Measurements from ENCODE around the gene TTLL11.

DNA sequence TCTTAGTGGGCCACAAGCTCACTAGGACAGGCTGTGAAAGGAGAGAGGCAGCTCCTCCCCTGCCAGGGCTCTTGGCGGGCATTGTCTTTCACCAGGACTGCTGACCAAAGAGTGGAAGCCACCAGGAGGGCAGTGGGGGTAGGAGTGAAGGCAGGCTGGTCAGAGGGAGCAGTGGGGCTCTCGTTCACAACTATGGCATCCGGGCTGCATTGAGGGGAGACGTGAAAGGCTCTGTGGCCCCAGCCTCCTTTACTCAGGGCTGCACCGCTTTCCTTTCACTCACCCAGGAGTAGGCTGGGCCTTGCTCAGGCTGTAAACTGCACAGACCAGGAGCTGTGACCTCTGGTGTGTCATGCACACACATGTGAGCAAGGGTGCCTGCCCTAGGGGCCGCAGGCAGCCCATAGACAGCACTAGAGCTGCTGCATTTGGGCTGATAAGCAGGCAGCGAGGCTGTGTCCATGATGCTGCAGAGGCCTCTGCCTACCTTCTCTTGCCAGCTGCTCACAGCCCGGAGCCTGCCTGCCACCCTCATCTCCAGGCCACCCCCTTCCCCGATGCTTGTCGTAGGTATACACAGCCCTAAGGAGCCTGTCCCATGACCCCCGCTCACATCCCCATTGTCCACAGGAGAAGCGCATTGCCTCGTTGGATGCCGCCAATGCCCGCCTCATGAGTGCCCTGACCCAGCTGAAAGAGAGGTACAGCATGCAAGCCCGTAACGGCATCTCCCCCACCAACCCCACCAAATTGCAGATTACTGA, 311.2 kb downstream of the TTLL11 start:
- TF ChIP-seq TAF1 (IDR thresholded peaks at IDR 0.05; ENCODE audit: low read depth) (no peak), EP300 (IDR thresholded peaks at IDR 0.05; ENCODE audit: borderline replicate concordance) (no peak), CEBPB (IDR thresholded peaks at IDR 0.05) (no peak), ZBTB7A (IDR thresholded peaks at IDR 0.05; ENCODE audit: low read depth) (no peak), NFIC (IDR thresholded peaks at IDR 0.05) (no peak), RAD21 (IDR thresholded peaks at IDR 0.05; ENCODE audit: low read depth) (no peak), YY1 (IDR thresholded peaks at IDR 0.05; ENCODE audit: low read depth) (no peak), CREB1 (IDR thresholded peaks at IDR 0.05; ENCODE audit: low read depth) (no peak)
- TF ChIP-seq, protein P1, sequence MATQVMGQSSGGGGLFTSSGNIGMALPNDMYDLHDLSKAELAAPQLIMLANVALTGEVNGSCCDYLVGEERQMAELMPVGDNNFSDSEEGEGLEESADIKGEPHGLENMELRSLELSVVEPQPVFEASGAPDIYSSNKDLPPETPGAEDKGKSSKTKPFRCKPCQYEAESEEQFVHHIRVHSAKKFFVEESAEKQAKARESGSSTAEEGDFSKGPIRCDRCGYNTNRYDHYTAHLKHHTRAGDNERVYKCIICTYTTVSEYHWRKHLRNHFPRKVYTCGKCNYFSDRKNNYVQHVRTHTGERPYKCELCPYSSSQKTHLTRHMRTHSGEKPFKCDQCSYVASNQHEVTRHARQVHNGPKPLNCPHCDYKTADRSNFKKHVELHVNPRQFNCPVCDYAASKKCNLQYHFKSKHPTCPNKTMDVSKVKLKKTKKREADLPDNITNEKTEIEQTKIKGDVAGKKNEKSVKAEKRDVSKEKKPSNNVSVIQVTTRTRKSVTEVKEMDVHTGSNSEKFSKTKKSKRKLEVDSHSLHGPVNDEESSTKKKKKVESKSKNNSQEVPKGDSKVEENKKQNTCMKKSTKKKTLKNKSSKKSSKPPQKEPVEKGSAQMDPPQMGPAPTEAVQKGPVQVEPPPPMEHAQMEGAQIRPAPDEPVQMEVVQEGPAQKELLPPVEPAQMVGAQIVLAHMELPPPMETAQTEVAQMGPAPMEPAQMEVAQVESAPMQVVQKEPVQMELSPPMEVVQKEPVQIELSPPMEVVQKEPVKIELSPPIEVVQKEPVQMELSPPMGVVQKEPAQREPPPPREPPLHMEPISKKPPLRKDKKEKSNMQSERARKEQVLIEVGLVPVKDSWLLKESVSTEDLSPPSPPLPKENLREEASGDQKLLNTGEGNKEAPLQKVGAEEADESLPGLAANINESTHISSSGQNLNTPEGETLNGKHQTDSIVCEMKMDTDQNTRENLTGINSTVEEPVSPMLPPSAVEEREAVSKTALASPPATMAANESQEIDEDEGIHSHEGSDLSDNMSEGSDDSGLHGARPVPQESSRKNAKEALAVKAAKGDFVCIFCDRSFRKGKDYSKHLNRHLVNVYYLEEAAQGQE (IDR thresholded peaks at IDR 0.05; ENCODE audit: low read depth): no peak
- TF ChIP-seq, protein P2, sequence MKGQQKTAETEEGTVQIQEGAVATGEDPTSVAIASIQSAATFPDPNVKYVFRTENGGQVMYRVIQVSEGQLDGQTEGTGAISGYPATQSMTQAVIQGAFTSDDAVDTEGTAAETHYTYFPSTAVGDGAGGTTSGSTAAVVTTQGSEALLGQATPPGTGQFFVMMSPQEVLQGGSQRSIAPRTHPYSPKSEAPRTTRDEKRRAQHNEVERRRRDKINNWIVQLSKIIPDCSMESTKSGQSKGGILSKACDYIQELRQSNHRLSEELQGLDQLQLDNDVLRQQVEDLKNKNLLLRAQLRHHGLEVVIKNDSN (IDR thresholded peaks at IDR 0.05): no peak

All from Ishikawa (cell line).